K562 (cell line): ENCODE measurements around the gene CBLIF. TPM values are rescaled to one million over a fixed set of nuclear protein-coding genes. Genes with fewer than 3 reads are reported as not detected.

Experiments
- ATAC-seq: fragments of 200-7000 bp; cut with Tn5 transposase; 3 replicates; pipeline ENCODE4 v1.9.1; 2020; ENCODE audit warnings: moderate library complexity
- BruUV-seq: library from RNA; stranded (reverse); fragments of 400-500 nt; replicated peaks from 2 replicates; lab custom pipeline; 2021; lab: Mats Ljungman, UMichigan
- CTCF ChIA-PET: fragments of 300-600 bp; formaldehyde crosslinking; extraction: SDS; loops from one replicate; lab custom pipeline; 2021; ENCODE audit warnings: low intra/inter-chr PET ratio; lab: Yijun Ruan, JAX
- POLR2A ChIA-PET: fragments of 300-600, 350-650 bp; sonication (Branson Sonifier 250); formaldehyde crosslinking; extraction: SDS; loops from one replicate; lab custom pipeline; 2021; ENCODE audit warnings: antibody characterized with exemption, inconsistent platforms; lab: Yijun Ruan, JAX
- DNase-seq, 4 experiments: peaks; one replicate each; pipeline versions ENCODE4 v3.0.0 to v3.0.0-alpha.2; 2011 to 2018; ENCODE audit warnings: low spot score in 3 of 4, mixed read lengths in 3 of 4; ENCODE audit errors: extremely low read depth in 1 of 4
- FAIRE-seq: peaks from 2 replicates; lab custom pipeline; 2011; peaks lifted over from hg19 to GRCh38; lab: Jason Lieb, UNC
- H2AFZ ChIP-seq: 2 replicates; pipeline ENCODE4 v1.6.0; 2011; ENCODE audit warnings: low read depth, low read length, control low read depth, inconsistent platforms
- H3K27ac ChIP-seq: fragments of 200-600 bp; 3 replicates; pipeline ENCODE4 v1.8.0; 2011; ENCODE audit warnings: low read depth, mild to moderate bottlenecking, control low read depth, inconsistent platforms, low read length, moderate library complexity, mixed read lengths; ENCODE audit errors: extremely low read depth
- H3K27me3 ChIP-seq, 2 experiments: fragments of 300-600 bp in 1 of 2; 2 replicates in 1 of 2; 3 replicates in 1 of 2; pipeline versions ENCODE4 v1.6.0 to v1.8.0; 2011; ENCODE audit warnings: inconsistent platforms in 2 of 2, low read length in 2 of 2, mild to moderate bottlenecking in 1 of 2, mixed read lengths in 1 of 2, moderate library complexity in 1 of 2; ENCODE audit not compliant: control insufficient read depth in 2 of 2, insufficient read depth in 2 of 2
- H3K36me3 ChIP-seq: fragments of 300-600 bp; 3 replicates; pipeline ENCODE4 v1.8.0; 2011; ENCODE audit warnings: mild to moderate bottlenecking, low read length, inconsistent platforms; ENCODE audit not compliant: control insufficient read depth, insufficient read depth
- H3K4me1 ChIP-seq, 2 experiments: fragments of 200-600 bp in 1 of 2; replicated peaks in 1 of 2; 2 replicates in 1 of 2; 3 replicates in 1 of 2; pipeline versions ENCODE4 v1.5.1 to v1.8.0; 2011; ENCODE audit warnings: inconsistent platforms in 2 of 2, low read length in 2 of 2, mild to moderate bottlenecking in 1 of 2, mixed read lengths in 1 of 2, moderate library complexity in 1 of 2; ENCODE audit not compliant: control insufficient read depth in 2 of 2, insufficient read depth in 2 of 2
- H3K4me2 ChIP-seq: 2 replicates; pipeline ENCODE4 v1.6.1; 2011; ENCODE audit warnings: low read length, control low read depth, inconsistent platforms, mixed read lengths; ENCODE audit not compliant: insufficient read depth
- H3K4me3 ChIP-seq: fragments of 200-600 bp; sonication (generic), shearing (Covaris generic); 2 replicates; pipeline ENCODE4 v1.5.1; 2016; ENCODE audit warnings: control low read depth, inconsistent platforms
- H3K79me2 ChIP-seq: fragments of 200-600 bp; 3 replicates; pipeline ENCODE4 v1.8.0; 2011; ENCODE audit warnings: low read length, inconsistent platforms; ENCODE audit not compliant: control insufficient read depth, insufficient read depth
- H3K9ac ChIP-seq, 2 experiments: 2 replicates each; pipeline versions ENCODE4 v1.6.0 to v1.6.1; 2011; ENCODE audit warnings: low read depth in 2 of 2, low read length in 2 of 2, control low read depth in 1 of 2, inconsistent platforms in 1 of 2, mild to moderate bottlenecking in 1 of 2, mixed read lengths in 1 of 2; ENCODE audit not compliant: insufficient read depth in 1 of 2
- H3K9me1 ChIP-seq: one replicate; pipeline ENCODE4 v1.6.0; 2011; ENCODE audit warnings: inconsistent platforms, mild to moderate bottlenecking, low read length, moderate library complexity; ENCODE audit not compliant: control insufficient read depth, insufficient read depth
- H3K9me3 ChIP-seq: replicated peaks from 2 replicates; pipeline ENCODE4 v1.5.1; 2011; ENCODE audit warnings: low read depth, low read length, inconsistent platforms; ENCODE audit not compliant: control insufficient read depth, insufficient read depth
- H4K20me1 ChIP-seq: replicated peaks from 2 replicates; pipeline ENCODE4 v1.6.1; 2011; ENCODE audit warnings: low read length, inconsistent platforms, mixed read lengths; ENCODE audit not compliant: control insufficient read depth, insufficient read depth
- BCL6 ChIP-seq: fragments of 250-450 bp; sonication (Bioruptor Pico); IDR thresholded peaks from 2 replicates; pipeline ENCODE4 v1.4.0; 2020
- HIVEP1 ChIP-seq: fragments of 250-450 bp; sonication (Bioruptor Pico); IDR thresholded peaks from 2 replicates; pipeline ENCODE4 v1.4.0; 2020; ENCODE audit warnings: mild to moderate bottlenecking
- ILK ChIP-seq: fragments of 450-650 bp; IDR thresholded peaks from 2 replicates; pipeline ENCODE4 v1.6.1; 2016; ENCODE audit warnings: missing genetic modification characterization, low read depth, mild to moderate bottlenecking, missing compliant biosample characterization, moderate library complexity, borderline replicate concordance
- POLR2B ChIP-seq: fragments of 450-650 bp; IDR thresholded peaks from 2 replicates; pipeline ENCODE4 v1.6.1; 2018; ENCODE audit warnings: low read depth; ENCODE audit not compliant: partially characterized antibody
- POLR3G ChIP-seq: IDR thresholded peaks from 2 replicates; pipeline ENCODE4 v1.6.1; 2011; ENCODE audit not compliant: insufficient read length, insufficient replicate concordance; ENCODE audit errors: extremely low read depth
- POU5F1 ChIP-seq: fragments of 150-350 bp; IDR thresholded peaks from 2 replicates; pipeline ENCODE4 v1.6.1; 2014; ENCODE audit warnings: borderline replicate concordance, low read length, low read depth, mild to moderate bottlenecking; ENCODE audit not compliant: partially characterized antibody
- RUNX1 ChIP-seq: sonication (generic); IDR thresholded peaks from 2 replicates; pipeline ENCODE4 v1.6.1; 2016; ENCODE audit warnings: antibody characterized with exemption, low read depth
- THAP12 ChIP-seq: fragments of 250-450 bp; sonication (Bioruptor Pico); IDR thresholded peaks from 2 replicates; pipeline ENCODE4 v1.9.0; 2021; ENCODE audit warnings: mild to moderate bottlenecking, inconsistent platforms
- ZBTB40 ChIP-seq, 2 experiments: fragments of 450-650 bp in 1 of 2; sonication (generic) in 1 of 2; formaldehyde crosslinking in 1 of 2; IDR thresholded peaks; 2 replicates each; pipeline versions ENCODE4 v1.7.1 to v1.9.0; 2016 to 2022; ENCODE audit warnings: inconsistent platforms in 1 of 2, mild to moderate bottlenecking in 1 of 2, missing genetic modification reagents in 1 of 2
- ZNF316 ChIP-seq: fragments of 450-650 bp; IDR thresholded peaks from 2 replicates; pipeline ENCODE4 v1.6.1; 2016
- WGBS: fragments of 100-300 bp; shearing (Covaris generic); methylation state at CpG from one replicate; pipeline ENCODE4 v1.1.6; 2016; ENCODE audit warnings: low coverage, mixed read lengths; ENCODE audit not compliant: insufficient coverage; ENCODE audit errors: missing lambda C conversion rate; 5-methylcytosine and 5-hydroxymethylcytosine counted together
- in situ Hi-C: fragments of 300-500 bp; cut with MboI; formaldehyde crosslinking; loops from 4 replicates; pipeline ENCODE4 v1.15.0; 2018; ENCODE audit warnings: inconsistent platforms, mixed read lengths
- intact Hi-C: fragments of 100-400 bp; cut with micrococcal nuclease; formaldehyde crosslinking; loops from 2 replicates; pipeline ENCODE4 v1.14.2; 2022
- polyA plus RNA-seq, 8 experiments: library from polyadenylated mRNA; depleted of rRNA in 4 of 8; stranded (reverse) in 5 of 8; unstranded in 3 of 8; fragments of >200 nt; fragmentation: Nextera tagmentation in 2 of 8; fragmentation: Illumina TruSeq in 1 of 8; extraction: Ambion mirVana in 2 of 8; extraction: Trizol in 1 of 8; gene quantifications; 2 replicates each; pipeline versions ENCODE4 v1.2.1 to v1.2.3, GENCODE V29; 2011 to 2014; ENCODE audit warnings: inconsistent platforms in 1 of 8, missing spikeins in 1 of 8
- total RNA-seq, 7 experiments: library from RNA; depleted of rRNA in 6 of 7; stranded (reverse); fragments of >200 nt in 6 of 7; fragmentation: Illumina TruSeq in 2 of 7; extraction: Trizol in 2 of 7; gene quantifications; 2 replicates each; pipeline versions ENCODE4 v1.2.1 to v1.2.3, GENCODE V29; 2011 to 2021; ENCODE audit warnings: low replicate concordance in 1 of 7

The CBLIF gene
- total and polyA plus RNA-seq, 9 of the 15 experiments (the other 6 are each of a cell fraction or from before 2014, with no cell fraction given): 0.07 to 0.83 (median 0.54) TPM

GRCh38 chr11:59894616-59895015 lies 49.3 kb upstream of the CBLIF start (continued):
- TF ChIP-seq ZNF316 (no peak), POLR2B (no peak), BCL6 (CRISPR knock-in tag) (no peak), HIVEP1 (CRISPR knock-in tag) (no peak), THAP12 (no peak)

GRCh38 chr11:59891781-59892181 lies 46.5 kb upstream of the CBLIF start:
- Histone ChIP-seq H4K20me1 (no peaks in the 10 kb centered on the region), H3K79me2 (no peaks in the 10 kb centered on the region), H3K9me3 (no peaks in the 10 kb centered on the region; the same call in 1 of the 2 replicates), H3K36me3 (no peaks in the 10 kb centered on the region), H3K27ac (peak overlapping the region; percentile 53), H3K9ac (peak overlapping the region in 1 of 2 experiments; percentile 84; a peak in 2 of 4 replicates), H3K4me3 (no peak overlapping the region), H2AFZ (peak overlapping the region; percentile 95), H3K27me3 (no peaks in the 10 kb centered on the region), H3K9me1 (no peaks in the 10 kb centered on the region), H3K4me2 (peak overlapping the region; percentile 73), H3K4me1 (peaks cover 9 to 12% of the 10 kb centered on the region in 2 experiments; a peak in 4 of 5 replicates)
- peak; percentile 22 to 76 (median 46) for DNase-seq
- ChIA-PET CTCF (no interaction called here), POLR2A (interaction anchor here (1.3 kb wide), 1 partner anchor 46 kb away, joined by 5 read pairs; no protein-coding TSS in a partner anchor)
- WGBS: 6% methylated on average over 4 of the region's 4 CpGs
- in situ Hi-C loops: no loop called here
- intact Hi-C loops: no loop called here
- peak; percentile 99 for ATAC-seq
- peak; percentile 92 for FAIRE-seq
- BruUV-seq: no TSS peak
- no peak for TF ChIP-seq POLR3G
- no peak for TF ChIP-seq RUNX1
- TF ChIP-seq POU5F1: no peak
- no peak for TF ChIP-seq ILK (tag)
- TF ChIP-seq ZBTB40 (IDR thresholded peaks at IDR 0.05): peak; percentile 13; the same call in 1 of the 2 replicates
- TF ChIP-seq ZBTB40 (CRISPR knock-in tag; IDR thresholded peaks at IDR 0.05): no peak
